ENCODE results near the gene FHL5. TPM values are rescaled to one million over a fixed set of nuclear protein-coding genes. Genes with fewer than 3 reads are reported as not detected.
A peak's percentile ranks its signal among the peaks of the same experiment; 100 is the strongest.
"Not testable (repeated sequence)": the region's sequence is repeated elsewhere in the genome, so short reads cannot be mapped to it uniquely, and the experiment has no call there.

The FHL5 gene, protein sequence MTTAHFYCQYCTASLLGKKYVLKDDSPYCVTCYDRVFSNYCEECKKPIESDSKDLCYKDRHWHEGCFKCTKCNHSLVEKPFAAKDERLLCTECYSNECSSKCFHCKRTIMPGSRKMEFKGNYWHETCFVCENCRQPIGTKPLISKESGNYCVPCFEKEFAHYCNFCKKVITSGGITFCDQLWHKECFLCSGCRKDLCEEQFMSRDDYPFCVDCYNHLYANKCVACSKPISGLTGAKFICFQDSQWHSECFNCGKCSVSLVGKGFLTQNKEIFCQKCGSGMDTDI
- not detected in 2 replicates for total RNA-seq (2014; rRNA removed)
- polyA plus RNA-seq (2012): not detected

DNA sequence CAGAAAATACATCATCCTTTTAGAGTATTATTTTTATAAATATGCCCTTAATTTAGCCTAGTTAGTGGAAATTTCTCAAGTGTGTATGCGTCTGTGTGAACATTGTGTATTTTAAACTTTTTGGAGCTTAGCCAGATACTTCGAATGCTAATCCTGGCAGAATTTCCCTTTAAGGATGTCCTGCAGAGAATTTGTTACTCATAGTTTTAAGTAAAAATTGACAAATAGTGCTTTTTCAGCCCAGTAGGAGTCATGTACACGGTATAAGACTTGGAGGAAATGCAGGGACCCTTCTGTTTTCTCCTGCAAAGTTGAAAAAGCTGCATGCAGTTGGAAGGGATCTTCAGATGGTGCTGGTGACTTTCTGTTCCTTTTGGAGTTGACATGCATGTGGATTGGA is at the start of gene FHL5:
FHL5 (plus strand) TSS at position 243 of the 400 bp plus-strand sequence. CDS start 40,486 bp downstream, outside the sequence.
- no peak for DNase-seq (ENCODE audit: low read depth)

DNA sequence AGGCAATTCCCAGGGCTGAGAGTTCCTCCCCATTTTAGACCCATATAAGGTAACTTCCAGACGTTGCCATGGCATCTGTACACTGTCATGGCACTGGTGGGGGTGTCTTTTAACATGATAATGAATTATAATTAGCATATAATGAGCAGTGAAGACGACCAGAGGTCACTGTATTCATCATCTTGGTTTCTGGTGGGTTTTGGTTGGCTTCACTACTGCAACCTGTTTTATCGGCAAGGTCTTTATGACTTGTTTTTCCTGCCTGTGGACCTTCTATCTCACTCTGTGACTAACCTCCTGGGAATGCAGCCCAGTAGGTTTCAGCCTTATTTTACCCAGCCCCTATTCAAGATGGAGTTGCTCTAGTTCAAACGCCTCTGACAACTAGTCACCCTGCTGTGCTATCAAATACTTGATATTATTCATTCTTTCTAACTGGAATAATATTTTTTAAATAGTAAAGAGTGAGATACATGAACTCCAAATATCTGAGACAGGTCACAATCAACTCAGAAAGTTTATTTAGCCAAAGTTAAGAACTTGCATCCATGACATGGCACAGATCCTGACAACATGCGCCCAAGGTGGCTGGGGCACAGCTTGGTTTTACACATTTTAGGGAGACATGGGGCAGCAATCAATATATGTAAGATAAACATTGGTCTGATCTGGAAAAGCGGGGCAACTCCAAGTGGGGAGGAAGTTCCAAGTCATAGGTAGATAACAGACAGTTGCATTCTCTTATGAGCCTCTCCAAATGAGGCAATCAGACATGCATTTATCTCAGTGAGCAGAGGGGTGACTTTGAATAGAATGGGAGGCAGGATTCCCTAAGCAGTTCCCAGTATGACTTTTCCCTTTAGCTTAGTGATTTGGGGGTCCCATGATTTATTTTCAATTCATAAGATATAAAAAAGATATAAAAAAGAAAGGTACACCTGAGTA is 42.5 kb upstream of the FHL5 start:
- DNase-seq (ENCODE audit: low read depth): peak; percentile 14

DNA sequence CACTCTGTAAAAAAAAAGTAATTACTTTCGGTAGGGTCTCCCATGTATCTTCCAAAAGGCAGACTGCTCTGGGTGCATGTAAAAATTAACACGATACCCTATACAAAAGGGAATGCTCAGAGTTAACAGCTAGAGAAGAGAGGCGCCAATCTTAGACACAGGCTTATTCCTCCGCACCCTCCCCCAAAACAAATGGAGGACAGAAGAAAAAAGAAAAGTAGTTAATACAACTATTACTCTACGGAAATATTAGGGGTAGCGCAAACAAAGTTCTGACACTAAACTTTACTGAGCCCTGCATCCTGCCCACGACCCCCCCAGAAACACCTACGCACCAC is 41.7 kb upstream of the FHL5 start:
- no peak for DNase-seq (ENCODE audit: low read depth)

DNA sequence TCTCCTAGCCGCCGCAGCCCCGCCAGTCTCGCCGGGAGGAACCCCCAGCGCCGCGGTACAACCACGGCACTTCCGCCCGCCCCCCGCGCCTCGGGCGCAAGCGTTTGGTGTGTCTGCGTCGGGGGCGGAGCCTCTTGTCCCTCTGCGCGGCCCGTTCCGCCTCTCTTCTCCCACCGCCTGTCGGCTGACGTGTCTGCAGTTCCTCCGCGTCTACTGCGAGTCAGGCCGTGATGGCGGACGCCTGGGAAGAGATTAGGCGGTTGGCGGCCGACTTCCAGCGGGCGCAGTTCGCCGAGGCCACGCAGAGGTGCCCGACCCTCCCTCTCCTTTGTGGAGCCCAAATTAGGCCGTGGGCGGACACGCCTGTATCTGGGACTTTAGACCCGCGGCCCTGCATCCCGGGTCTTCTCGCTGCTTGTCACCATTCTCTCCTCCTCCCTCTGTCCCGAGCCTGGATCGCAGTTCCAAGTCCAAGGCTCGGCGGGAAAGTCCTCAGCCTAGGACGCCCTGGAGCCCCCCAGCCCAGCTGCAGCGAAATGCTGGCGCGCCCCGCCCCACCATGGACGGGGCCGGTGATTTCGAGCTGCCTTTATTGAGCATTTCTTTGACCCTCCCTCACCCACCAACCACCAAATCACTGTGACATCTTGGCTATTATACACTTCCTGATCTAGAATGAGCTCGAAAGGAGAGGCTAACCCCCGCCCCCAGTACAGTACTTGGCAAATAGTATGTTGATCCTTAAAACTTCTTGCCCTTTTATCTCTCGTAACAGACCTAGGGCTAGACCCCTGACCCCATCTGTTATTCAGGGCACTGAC is 41.1 kb upstream of the FHL5 start, which contains the start of gene UFL1:
UFL1 (plus strand) TSS at position 163 of the 821 bp plus-strand sequence; CDS start at position 231, 68 bp downstream.
- DNase-seq (ENCODE audit: low read depth): peak; percentile 89

DNA sequence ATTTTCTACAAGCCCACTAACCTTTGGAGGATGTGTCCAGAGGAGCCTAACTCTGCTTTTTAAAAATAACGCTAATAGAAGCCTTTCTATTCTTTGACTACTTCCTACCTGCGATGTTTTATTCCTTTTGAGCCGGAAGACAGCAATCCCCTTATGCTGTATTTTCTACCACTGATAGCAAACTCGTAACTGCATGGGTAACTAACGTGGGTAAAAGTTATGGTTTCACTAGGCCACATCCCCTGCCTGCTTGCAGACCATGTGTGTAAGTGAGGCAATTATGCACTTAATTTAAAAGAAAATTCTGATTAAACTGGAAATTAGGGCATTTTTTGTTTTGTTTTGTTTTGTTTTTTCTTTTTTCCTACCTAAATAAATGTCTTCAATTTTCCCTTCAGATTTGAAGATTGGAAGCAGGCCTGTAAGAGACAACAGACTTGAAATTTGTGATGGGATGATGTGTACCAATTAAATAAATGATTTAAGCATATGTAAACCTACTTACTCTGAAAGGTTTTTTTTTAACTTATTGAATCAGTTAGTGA is 40.4 kb upstream of the FHL5 start:
- DNase-seq (ENCODE audit: low read depth): peak; percentile 28

DNA sequence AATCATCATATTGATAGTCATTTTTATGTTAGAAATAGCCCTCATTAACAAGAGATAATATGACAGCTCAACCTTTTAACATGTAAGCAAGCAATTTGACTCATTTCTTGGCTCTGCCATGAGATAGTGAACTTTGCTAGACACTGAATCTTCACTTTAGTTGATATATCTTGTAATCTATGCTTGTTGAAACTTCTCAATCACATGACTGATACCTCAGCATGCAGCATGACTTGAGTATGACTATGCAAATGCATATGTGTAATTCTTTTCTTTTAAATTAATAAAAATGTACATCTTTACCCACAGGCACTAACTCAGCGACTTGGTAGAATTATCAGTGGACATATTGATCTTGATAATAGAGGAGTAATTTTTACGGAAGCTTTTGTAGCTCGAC is 34.7 kb upstream of the FHL5 start:
- DNase-seq (ENCODE audit: low read depth): no peak

DNA sequence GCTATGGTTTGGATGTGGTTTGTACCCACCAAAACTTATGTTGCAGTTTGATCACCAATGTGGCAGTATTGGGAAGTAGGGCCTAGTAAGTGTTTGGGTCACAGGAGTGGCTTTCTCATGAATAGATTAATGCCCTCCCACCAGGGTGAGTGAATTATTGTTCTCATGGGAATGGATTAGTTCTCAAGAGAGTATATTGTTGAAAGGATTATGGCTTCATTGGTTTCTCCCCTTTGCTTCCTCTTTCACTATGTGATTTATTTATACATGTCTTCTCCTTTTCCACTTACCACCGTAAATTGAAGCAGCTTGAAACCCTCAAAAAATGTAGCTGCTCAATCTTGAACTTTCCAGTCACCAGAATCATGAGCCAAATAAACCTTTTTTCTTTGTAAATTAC is 30.5 kb upstream of the FHL5 start:
- DNase-seq (ENCODE audit: low read depth): no peak

DNA sequence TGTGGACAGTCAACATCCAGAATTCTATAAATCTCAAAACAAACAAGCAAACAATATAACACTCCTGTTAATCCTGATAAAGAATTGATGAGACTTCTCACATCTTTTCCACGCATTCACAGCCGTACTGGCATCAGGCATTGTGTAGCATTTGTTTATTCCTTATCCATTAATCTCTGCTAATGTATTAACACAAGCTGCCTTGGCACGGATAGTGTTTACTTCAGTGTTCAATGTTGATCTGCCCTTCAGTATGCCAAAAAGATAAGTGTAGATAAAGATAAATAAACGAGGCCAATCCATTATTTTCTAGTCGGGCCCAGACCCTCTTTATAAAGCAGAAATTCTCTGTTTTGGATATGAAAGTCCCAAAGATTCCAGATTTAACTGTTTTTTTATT is 25.2 kb upstream of the FHL5 start:
- no peak for DNase-seq (ENCODE audit: low read depth)

DNA sequence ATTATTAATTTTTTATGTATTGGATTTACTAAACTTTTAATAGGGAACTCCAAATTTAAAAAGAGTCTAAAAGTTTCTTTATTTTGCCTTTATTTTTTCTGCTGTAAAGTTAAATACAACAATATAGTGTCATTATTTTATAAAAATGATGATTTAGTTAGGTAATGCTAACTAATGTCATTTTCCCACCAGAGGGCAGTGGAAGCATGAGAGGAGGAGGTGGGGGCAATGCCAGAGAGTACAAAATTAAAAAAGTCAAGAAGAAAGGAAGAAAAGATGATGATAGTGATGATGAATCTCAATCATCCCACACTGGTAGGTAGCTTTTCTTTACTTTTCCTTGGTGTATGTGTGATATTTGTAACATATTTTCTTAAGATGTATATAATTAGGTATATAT is 20.2 kb upstream of the FHL5 start:
- DNase-seq (ENCODE audit: low read depth): no peak

DNA sequence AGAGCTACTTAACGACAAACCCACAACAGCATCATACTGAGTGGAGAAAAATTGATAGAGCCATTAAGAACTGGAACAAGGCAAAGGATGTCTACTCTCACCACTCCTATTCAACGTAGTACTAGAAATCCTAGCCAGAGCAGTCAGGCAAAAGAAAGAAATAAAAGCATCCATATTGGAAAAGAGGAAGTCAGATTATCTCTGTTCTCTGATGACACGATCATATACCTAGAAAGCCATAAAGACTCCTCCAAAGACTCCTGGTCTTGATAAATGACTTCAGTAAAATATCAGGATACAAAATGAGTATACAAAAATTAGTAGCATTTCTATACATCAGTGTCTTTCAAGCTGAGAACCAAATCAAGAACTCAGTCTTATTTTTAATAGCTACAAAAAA is 17.0 kb upstream of the FHL5 start:
- no peak for DNase-seq (ENCODE audit: low read depth)

DNA sequence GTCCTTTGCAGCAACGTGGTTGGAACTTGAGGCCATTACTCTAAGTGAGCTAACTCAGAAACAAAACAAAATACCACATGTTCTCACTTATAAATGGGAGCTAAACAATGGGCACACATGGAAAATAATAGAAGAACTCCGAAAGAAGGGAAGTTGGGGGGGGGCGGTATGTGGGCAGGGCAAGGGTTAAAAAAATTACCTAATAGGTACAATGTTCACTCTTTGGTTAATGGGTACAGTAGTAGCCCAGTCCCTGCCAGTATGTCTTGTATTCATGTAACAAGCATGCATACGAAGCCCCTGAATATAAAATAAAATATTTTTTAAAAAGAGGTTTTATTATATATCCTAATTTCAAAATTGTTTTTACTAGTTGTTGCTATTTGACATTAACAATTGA is 15.3 kb upstream of the FHL5 start:
- DNase-seq (ENCODE audit: low read depth): no peak

DNA sequence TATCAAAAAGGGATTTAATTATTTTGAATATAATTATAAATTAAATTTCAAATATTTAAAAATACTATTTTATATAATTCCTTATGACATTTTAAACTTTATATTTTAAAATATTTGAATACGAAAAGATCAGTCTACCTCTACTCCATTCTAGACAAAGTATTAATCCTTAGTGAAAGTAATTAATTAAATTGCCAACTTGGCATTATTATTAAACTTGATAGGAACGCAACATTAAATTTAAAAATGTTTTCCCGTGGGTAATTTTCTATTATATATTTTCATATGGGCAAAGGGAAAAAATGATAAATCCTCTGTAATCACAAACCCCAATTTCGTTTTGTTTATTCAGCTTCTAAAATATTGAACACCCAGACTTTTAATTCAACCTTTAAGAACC is 8.4 kb upstream of the FHL5 start:
- no peak for DNase-seq (ENCODE audit: low read depth)

DNA sequence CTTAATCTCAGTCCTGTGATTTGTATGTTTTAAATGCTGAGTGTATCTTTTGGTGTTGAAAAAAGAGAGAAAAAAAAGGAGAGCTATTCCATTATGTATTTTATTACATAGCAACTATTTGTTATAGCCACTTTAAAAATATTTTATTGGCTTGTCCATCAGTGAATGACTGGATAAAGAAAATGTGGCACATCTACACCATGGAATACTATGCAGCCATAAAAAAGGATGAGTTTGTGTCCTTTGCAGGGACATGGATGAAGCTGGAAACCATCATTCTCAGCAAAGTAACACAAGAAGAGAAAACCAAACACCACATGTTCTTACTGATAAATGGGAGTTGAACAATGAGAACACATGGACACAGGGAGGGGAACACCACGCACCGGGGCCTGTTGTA is 3.2 kb upstream of the FHL5 start:
- not testable (repeated sequence) for DNase-seq (ENCODE audit: low read depth)

DNA sequence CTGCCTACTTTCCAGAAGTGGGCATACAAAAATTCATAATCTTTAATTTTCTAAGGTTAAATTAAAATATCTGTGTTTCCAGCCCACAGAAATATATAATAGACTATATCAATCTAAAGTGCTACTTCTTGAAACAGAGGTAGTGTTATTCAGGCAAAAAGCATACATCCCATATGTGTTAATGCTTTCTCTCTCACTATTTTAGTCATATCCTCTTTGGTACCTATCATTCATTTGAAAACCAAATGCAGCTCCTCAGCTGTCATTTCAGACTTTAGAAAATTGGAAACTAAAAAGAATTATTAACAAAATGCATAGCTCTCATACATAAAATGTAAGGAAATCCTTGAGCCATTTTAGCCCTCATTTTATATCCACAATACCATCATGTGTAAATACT is 925 bp downstream of the FHL5 start:
- no peak for DNase-seq (ENCODE audit: low read depth)

DNA sequence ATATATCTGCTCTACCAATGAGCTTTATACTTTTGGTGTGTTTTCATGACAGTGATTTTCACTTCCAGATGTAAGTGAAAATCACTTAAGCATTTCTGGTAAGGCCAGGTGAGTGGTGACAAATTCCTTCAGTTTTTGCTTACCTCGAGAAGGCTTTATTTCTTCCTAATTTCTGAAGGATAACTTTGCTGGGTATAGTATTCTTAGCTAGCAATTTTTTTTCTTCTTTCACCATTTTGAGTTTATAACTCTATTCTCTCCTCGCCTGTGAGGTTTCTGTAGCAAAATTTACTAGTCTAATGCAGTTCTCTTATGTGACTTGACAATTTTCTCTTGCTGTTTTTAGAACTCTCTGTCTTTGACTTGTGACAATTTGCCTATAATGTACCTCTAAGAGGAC is 7.1 kb downstream of the FHL5 start:
- no peak for DNase-seq (ENCODE audit: low read depth)

DNA sequence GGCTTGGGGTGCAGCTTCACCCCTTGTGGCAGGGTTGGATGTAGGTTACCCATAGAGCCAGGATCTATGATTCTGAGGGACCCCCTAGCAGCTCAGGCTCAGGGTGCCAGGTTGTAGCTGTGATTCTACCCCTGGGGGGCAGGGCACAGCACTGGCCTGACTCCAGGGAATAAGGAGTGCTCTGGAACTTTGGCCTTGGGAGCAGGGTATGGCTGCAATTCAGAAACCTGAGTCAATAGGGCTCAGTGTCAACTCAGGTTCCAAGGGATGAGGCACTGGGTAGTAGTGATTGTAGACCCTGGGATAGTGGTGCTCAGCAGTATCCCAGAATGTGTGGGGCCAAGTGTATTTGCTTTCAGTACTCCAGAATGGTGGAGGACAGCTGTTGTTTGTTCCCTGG is 8.6 kb downstream of the FHL5 start:
- no peak for DNase-seq (ENCODE audit: low read depth)

DNA sequence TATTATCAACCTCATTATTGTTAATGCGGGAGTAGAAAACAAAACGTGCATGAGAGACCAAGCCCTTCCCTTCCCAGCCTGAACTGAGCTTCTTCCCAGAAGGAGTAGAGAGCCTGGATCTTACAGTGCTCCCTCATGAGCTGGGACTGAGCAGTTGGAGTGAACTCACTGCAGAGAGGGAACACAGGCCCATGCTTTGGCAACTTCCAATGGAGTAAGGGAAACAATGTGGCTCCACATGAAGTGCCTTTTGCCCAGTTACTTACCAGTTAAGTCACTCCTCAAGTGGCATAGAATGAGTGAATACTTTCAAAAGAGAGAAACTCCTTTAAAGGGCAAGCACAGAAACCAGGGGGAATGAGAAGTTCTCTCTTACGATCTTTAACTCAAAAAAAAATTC is 12.4 kb downstream of the FHL5 start:
- no peak for DNase-seq (ENCODE audit: low read depth)

DNA sequence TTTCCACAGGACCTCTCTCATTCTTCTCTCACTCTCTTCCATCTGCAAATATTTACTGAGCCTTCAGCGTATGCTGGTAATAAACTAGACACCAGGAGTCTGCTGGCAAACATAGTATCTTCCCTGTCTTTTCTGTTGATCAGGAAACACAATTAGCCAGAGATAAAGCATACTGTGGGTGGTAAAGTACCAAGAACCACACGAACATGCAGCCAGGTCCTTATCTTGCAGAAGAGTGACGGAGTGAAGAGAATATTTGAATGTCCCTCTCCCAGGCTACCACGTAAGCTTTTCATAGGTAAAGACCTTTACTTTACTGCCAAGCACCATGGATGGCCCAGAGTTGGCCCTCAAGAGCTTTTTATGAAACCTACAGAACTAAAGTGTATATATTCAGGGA is 13.3 kb downstream of the FHL5 start:
- DNase-seq (ENCODE audit: low read depth): no peak

DNA sequence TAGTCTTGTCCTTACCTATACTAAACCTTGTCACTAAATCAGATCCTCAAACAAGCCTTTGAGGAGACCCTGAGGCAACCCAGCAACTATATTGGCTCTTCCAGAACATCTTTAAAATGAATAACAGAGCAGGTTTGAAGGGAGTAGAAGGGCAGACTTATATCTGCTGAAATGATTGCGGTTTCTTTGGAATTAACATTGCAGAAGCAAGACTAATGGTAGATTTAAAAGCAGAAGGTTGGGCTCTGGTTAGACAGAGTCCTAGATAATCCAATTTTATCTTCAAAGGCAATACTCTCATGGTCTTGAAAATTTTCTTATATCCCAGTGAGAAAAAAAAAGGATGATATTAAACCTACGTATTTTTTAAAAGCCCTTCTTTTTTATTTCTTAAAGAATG is 19.1 kb downstream of the FHL5 start:
- no peak for DNase-seq (ENCODE audit: low read depth)

DNA sequence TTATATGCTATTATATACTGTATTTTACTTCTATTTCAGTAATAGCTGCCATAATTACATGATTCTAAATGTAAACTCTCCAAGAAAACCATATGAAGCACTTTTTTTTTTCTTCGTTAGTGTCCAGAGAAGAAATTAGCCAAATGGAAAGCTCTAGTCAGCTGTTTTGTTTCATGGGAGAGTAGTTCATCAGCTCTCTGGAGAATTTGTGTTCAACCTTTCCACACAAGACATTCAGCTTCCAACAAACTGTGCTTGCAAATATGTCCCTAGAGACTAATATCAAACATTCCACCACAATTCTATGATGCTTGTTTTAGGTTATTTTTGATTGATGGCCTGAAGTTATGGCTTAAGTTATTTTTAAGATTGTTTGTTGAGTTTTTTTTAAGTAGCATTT is 19.5 kb downstream of the FHL5 start:
- DNase-seq (ENCODE audit: low read depth): no peak

DNA sequence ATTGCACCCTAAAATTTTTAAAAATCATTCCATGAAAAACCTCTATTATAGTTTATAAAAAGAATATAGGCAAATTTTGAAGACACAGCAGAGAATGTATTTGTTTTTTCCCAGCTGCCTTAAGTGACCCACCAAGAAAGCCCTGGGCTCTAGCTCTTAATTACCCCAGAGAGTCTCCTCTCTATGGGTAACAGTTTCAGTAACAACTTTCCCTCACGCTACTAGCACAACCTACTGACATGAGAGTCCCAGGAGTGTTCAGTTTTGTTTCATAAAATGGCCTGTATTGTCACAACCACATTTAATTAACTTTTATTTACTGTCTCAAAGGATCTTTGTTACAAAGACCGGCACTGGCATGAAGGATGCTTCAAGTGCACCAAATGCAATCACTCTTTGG is 41.5 kb downstream of the FHL5 start:
- no peak for DNase-seq (ENCODE audit: low read depth)

DNA sequence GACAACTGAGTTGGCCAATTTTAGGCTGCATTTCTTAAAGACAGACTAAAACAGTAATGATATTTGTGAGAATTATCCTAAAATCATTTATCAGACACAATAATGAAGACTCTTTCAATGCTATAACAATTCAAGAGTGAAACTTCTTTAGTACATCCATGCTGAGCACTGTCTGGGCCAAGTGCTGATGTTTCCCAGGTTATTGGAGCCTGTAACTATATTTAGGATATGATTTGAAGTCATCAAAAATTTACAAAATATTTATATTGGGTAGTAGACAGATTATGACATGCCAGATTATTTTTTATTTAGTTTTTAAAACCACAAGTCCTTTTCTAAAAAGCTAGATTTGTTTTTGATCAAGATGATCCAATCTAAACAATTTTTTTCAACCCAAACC is 45.1 kb downstream of the FHL5 start:
- no peak for DNase-seq (ENCODE audit: low read depth)

Measured in LHCN-M2 (cell line).